NB4 (cell line): Measurements from ENCODE around the gene SPAG4.

Experiments
- MYC ChIP-seq: IDR thresholded peaks from 2 replicates; pipeline ENCODE4 v1.6.1; 2011; ENCODE audit warnings: low read depth, low read length
- POLR2A ChIP-seq: IDR thresholded peaks from 2 replicates; pipeline ENCODE4 v1.6.1; 2011; ENCODE audit warnings: mild to moderate bottlenecking; ENCODE audit not compliant: insufficient read length; ENCODE audit errors: extremely low read depth

- no peak for TF ChIP-seq MYC
- TF ChIP-seq POLR2A: no peak
Observed at GRCh38 chr20:35626386-35627001, 10.9 kb downstream of the SPAG4 start.
